BLaER1 treated with 17β-estradiol and CSF1 and Interleukin-3, amounts not matched to agents 10 nM and 100 nM (cell line): ENCODE data around the gene TENM3.
A peak's percentile ranks its signal among the peaks of the same experiment; 100 is the strongest.

Experiments
- H3K27ac ChIP-seq, 11 experiments: shearing (Covaris generic); formaldehyde crosslinking; 2 replicates each; pipeline ENCODE4 v1.8.1; 2022
- H3K27me3 ChIP-seq, 11 experiments: shearing (Covaris generic); formaldehyde crosslinking; 2 replicates each; pipeline ENCODE4 v1.8.1; 2022
- H3K36me3 ChIP-seq, 11 experiments: shearing (Covaris generic); formaldehyde crosslinking; 2 replicates each; pipeline ENCODE4 v1.8.1; 2022
- H3K4me1 ChIP-seq, 10 experiments: shearing (Covaris generic); formaldehyde crosslinking; 2 replicates each; pipeline ENCODE4 v1.8.1; 2022
- H3K4me2 ChIP-seq, 11 experiments: shearing (Covaris generic); formaldehyde crosslinking; 2 replicates each; pipeline ENCODE4 v1.8.1; 2022
- H3K4me3 ChIP-seq, 10 experiments: shearing (Covaris generic); formaldehyde crosslinking; 2 replicates each; pipeline ENCODE4 v1.8.1; 2022
- H3K9ac ChIP-seq, 11 experiments: shearing (Covaris generic); formaldehyde crosslinking; 2 replicates each; pipeline ENCODE4 v1.8.1; 2022
- H3K9me3 ChIP-seq, 11 experiments: shearing (Covaris generic); formaldehyde crosslinking; replicated peaks in 1 of 11; 2 replicates each; pipeline ENCODE4 v1.8.1; 2022
- H4K20me1 ChIP-seq, 11 experiments: shearing (Covaris generic); formaldehyde crosslinking; 2 replicates each; pipeline ENCODE4 v1.8.1; 2022
- Cebpa-rat ChIP-seq, 11 experiments: shearing (Covaris generic); IDR thresholded peaks; 2 replicates each; pipeline ENCODE4 v1.8.1; 2022

Gene TENM3

GRCh38 chr4:182828360-182829025 is 585.3 kb downstream of the TENM3 start:
- Histone ChIP-seq H3K9me3 (no peaks in the 10 kb centered on the region), H3K27ac (peak overlapping the region in 2 of 11 experiments; percentile 23 to 26; a peak in 4 of 22 replicates), H3K36me3 (no peaks in the 10 kb centered on the region), H3K9ac (peak overlapping the region in 2 of 11 experiments; percentile 19; a peak in 2 of 22 replicates), H3K4me3 (no peak overlapping the region), H4K20me1 (no peaks in the 10 kb centered on the region), H3K27me3 (no peaks in the 10 kb centered on the region; a peak in 1 of 22 replicates), H3K4me1 (peaks cover 29 to 80% (median 67%) of the 10 kb centered on the region in 10 experiments), H3K4me2 (peak overlapping the region; percentile 5 to 91 (median 69); a peak in 20 of 22 replicates)
- TF ChIP-seq Cebpa-rat (IDR thresholded peaks at IDR 0.05) = no peak

GRCh38 chr4:182829196-182829595 is 586.0 kb downstream of the TENM3 start:
- Histone ChIP-seq H3K4me3 (no peak overlapping the region), H3K36me3 (no peaks in the 10 kb centered on the region), H3K9me3 (no peaks in the 10 kb centered on the region), H3K4me2 (peak overlapping the region in 10 of 11 experiments; percentile 33 to 91 (median 74); a peak in 20 of 22 replicates), H3K27me3 (no peaks in the 10 kb centered on the region; a peak in 1 of 22 replicates), H3K9ac (peak overlapping the region in 3 of 11 experiments; percentile 4 to 39 (median 19); a peak in 2 of 22 replicates), H4K20me1 (no peaks in the 10 kb centered on the region), H3K4me1 (peaks cover 29 to 73% (median 61%) of the 10 kb centered on the region in 10 experiments), H3K27ac (peak overlapping the region in 1 of 11 experiments; percentile 19; a peak in 1 of 22 replicates)
- TF ChIP-seq Cebpa-rat (IDR thresholded peaks at IDR 0.05) = no peak

GRCh38 chr4:182831376-182831775 is 588.2 kb downstream of the TENM3 start:
- Histone ChIP-seq H3K36me3 (no peaks in the 10 kb centered on the region), H3K4me2 (no peak overlapping the region), H4K20me1 (no peaks in the 10 kb centered on the region), H3K9me3 (no peaks in the 10 kb centered on the region), H3K27ac (no peak overlapping the region), H3K4me3 (no peak overlapping the region), H3K9ac (no peak overlapping the region), H3K4me1 (peaks cover 14 to 55% (median 39%) of the 10 kb centered on the region in 10 experiments), H3K27me3 (peaks cover 0 to 13% (median 11%) of the 10 kb centered on the region in 11 experiments; a peak in 15 of 22 replicates)
- no peak for TF ChIP-seq Cebpa-rat (IDR thresholded peaks at IDR 0.05)

GRCh38 chr4:182832352-182833120 is 589.3 kb downstream of the TENM3 start:
- Histone ChIP-seq H3K4me3 (no peak overlapping the region), H3K9me3 (no peaks in the 10 kb centered on the region), H3K27ac (no peak overlapping the region), H3K36me3 (no peaks in the 10 kb centered on the region), H3K4me2 (no peak overlapping the region), H3K9ac (no peak overlapping the region), H3K4me1 (peaks cover 7 to 48% (median 27%) of the 10 kb centered on the region in 10 experiments; a peak in 17 of 20 replicates), H4K20me1 (no peaks in the 10 kb centered on the region), H3K27me3 (peaks cover 0 to 13% (median 11%) of the 10 kb centered on the region in 11 experiments; a peak in 15 of 22 replicates)
- TF ChIP-seq Cebpa-rat (IDR thresholded peaks at IDR 0.05) = no peak

- Histone ChIP-seq H3K9me3 (no peaks in the 10 kb centered on the region), H4K20me1 (no peaks in the 10 kb centered on the region), H3K27me3 (peaks cover 0 to 13% (median 11%) of the 10 kb centered on the region in 11 experiments; a peak in 15 of 22 replicates), H3K9ac (no peak overlapping the region), H3K4me2 (no peak overlapping the region), H3K27ac (no peak overlapping the region), H3K4me1 (peaks cover 0 to 22% (median 1%) of the 10 kb centered on the region in 10 experiments; a peak in 15 of 20 replicates), H3K36me3 (no peaks in the 10 kb centered on the region), H3K4me3 (no peak overlapping the region)
- no peak for TF ChIP-seq Cebpa-rat (IDR thresholded peaks at IDR 0.05)
Measured at GRCh38 chr4:182835006-182835740, 592.0 kb downstream of the TENM3 start.

- TF ChIP-seq Cebpa-rat (IDR thresholded peaks at IDR 0.05) = no peak
- no peak overlapping the region for H3K27ac ChIP-seq
Measured at GRCh38 chr4:182837831-182838230, 594.6 kb downstream of the TENM3 start.

GRCh38 chr4:182838535-182838934 is 595.3 kb downstream of the TENM3 start:
- peaks cover 0 to 13% (median 11%) of the 10 kb centered on the region in 11 experiments; a peak in 15 of 22 replicates for H3K27me3 ChIP-seq
- no peak for TF ChIP-seq Cebpa-rat (IDR thresholded peaks at IDR 0.05)
- H3K4me2 ChIP-seq = no peak overlapping the region
- no peak overlapping the region for H3K27ac ChIP-seq
- H3K36me3 ChIP-seq = no peaks in the 10 kb centered on the region
- no peaks in the 10 kb centered on the region for H3K9me3 ChIP-seq
- H3K4me1 ChIP-seq = peaks cover 0 to 8% (median 0%) of the 10 kb centered on the region in 10 experiments; a peak in 1 of 20 replicates
- no peaks in the 10 kb centered on the region for H4K20me1 ChIP-seq
- no peak overlapping the region for H3K4me3 ChIP-seq
- H3K9ac ChIP-seq = no peak overlapping the region

More at GRCh38 chr4:182837831-182838230, 594.6 kb downstream of the TENM3 start:
- H3K4me3 ChIP-seq = no peak overlapping the region
- peaks cover 0 to 13% (median 11%) of the 10 kb centered on the region in 11 experiments; a peak in 15 of 22 replicates for H3K27me3 ChIP-seq
- H3K36me3 ChIP-seq = no peaks in the 10 kb centered on the region
- no peaks in the 10 kb centered on the region for H4K20me1 ChIP-seq
- no peak overlapping the region for H3K9ac ChIP-seq
- H3K4me1 ChIP-seq = 0 out of 20 replicates have a peak, but pooled peaks cover 0 to 8% (median 0%) of the 10 kb centered on the region in 10 experiments
- no peaks in the 10 kb centered on the region for H3K9me3 ChIP-seq
- H3K4me2 ChIP-seq = no peak overlapping the region

GRCh38 chr4:182839256-182839655 is 596.1 kb downstream of the TENM3 start:
- TF ChIP-seq Cebpa-rat (IDR thresholded peaks at IDR 0.05) = no peak
- peaks cover 0 to 13% (median 11%) of the 10 kb centered on the region in 11 experiments; a peak in 15 of 22 replicates for H3K27me3 ChIP-seq
- H3K9ac ChIP-seq = no peak overlapping the region
- H3K36me3 ChIP-seq = no peaks in the 10 kb centered on the region
- H3K4me2 ChIP-seq = no peak overlapping the region
- H3K4me3 ChIP-seq = no peak overlapping the region
- no peak overlapping the region for H3K27ac ChIP-seq
- H3K9me3 ChIP-seq = no peaks in the 10 kb centered on the region
- no peaks in the 10 kb centered on the region for H4K20me1 ChIP-seq
- H3K4me1 ChIP-seq = peaks cover 0 to 8% (median 3%) of the 10 kb centered on the region in 10 experiments; a peak in 7 of 20 replicates
